Neural progenitor cell (in vitro differentiated cells): Measurements from ENCODE around the gene RGS14. TPM values are rescaled to one million over a fixed set of nuclear protein-coding genes. Genes with fewer than 3 reads are reported as not detected.

ENCODE experiments used
- DNase-seq: peaks from one replicate; pipeline ENCODE4 v3.0.0-alpha.2; 2016; ENCODE audit warnings: low spot score
- H2AFZ ChIP-seq: fragments of 200-600 bp; sonication (generic); replicated peaks from 2 replicates; pipeline ENCODE4 v1.6.1; 2016; ENCODE audit warnings: antibody characterized with exemption
- H3F3A ChIP-seq: fragments of 200-600 bp; sonication (generic); 2 replicates; pipeline ENCODE4 v1.6.1; 2016; ENCODE audit warnings: antibody characterized with exemption, low read depth
- H3K27ac ChIP-seq: fragments of 200-600 bp; sonication (generic); 2 replicates; pipeline ENCODE4 v1.5.1; 2016; ENCODE audit warnings: mild to moderate bottlenecking
- H3K27me3 ChIP-seq: fragments of 200-600 bp; sonication (generic); 2 replicates; pipeline ENCODE4 v1.6.1; 2016; ENCODE audit warnings: mild to moderate bottlenecking, moderate library complexity
- H3K36me3 ChIP-seq: fragments of 200-600 bp; sonication (generic); 2 replicates; pipeline ENCODE4 v1.5.1; 2016
- H3K4me1 ChIP-seq: fragments of 200-600 bp; sonication (generic); 2 replicates; pipeline ENCODE4 v1.6.1; 2016; ENCODE audit warnings: mixed run types
- H3K4me2 ChIP-seq: fragments of 200-600 bp; sonication (generic); 2 replicates; pipeline ENCODE4 v1.6.1; 2016
- H3K4me3 ChIP-seq: fragments of 200-600 bp; sonication (generic); 2 replicates; pipeline ENCODE4 v1.5.1; 2016
- H3K79me2 ChIP-seq: fragments of 200-600 bp; sonication (generic); 2 replicates; pipeline ENCODE4 v1.6.1; 2016; ENCODE audit warnings: low read depth
- H3K9ac ChIP-seq: fragments of 200-600 bp; sonication (generic); 2 replicates; pipeline ENCODE4 v1.6.1; 2016
- H3K9me3 ChIP-seq: fragments of 200-600 bp; sonication (generic); 2 replicates; pipeline ENCODE4 v1.5.1; 2016; ENCODE audit warnings: low read depth
- H4K20me1 ChIP-seq: fragments of 200-600 bp; sonication (generic); 2 replicates; pipeline ENCODE4 v1.6.1; 2016; ENCODE audit warnings: low read depth
- H3K27ac Mint-ChIP-seq: 3 replicates; pipeline ENCODE4 v1.8.0; 2021; ENCODE audit warnings: mixed read lengths
- H3K27me3 Mint-ChIP-seq: 2 replicates; pipeline ENCODE4 v1.8.0; 2022; ENCODE audit warnings: low read depth, mild to moderate bottlenecking, inconsistent platforms, moderate library complexity, mixed read lengths; ENCODE audit not compliant: insufficient read depth
- H3K36me3 Mint-ChIP-seq: 3 replicates; pipeline ENCODE4 v1.8.0; 2021; ENCODE audit warnings: mixed read lengths
- H3K4me1 Mint-ChIP-seq: 3 replicates; pipeline ENCODE4 v1.8.0; 2021; ENCODE audit warnings: mixed read lengths
- H3K4me3 Mint-ChIP-seq: 3 replicates; pipeline ENCODE4 v1.8.0; 2021; ENCODE audit warnings: mild to moderate bottlenecking, moderate library complexity, mixed read lengths
- H3K9me3 Mint-ChIP-seq: 3 replicates; pipeline ENCODE4 v1.8.0; 2020; ENCODE audit warnings: mixed read lengths
- EZH2 ChIP-seq: fragments of 200-600 bp; sonication (generic); IDR thresholded peaks from 2 replicates; pipeline ENCODE4 v1.6.1; 2017; ENCODE audit warnings: antibody characterized with exemption, mild to moderate bottlenecking, moderate library complexity
- EZH2phosphoT487 ChIP-seq: fragments of 200-600 bp; sonication (generic); IDR thresholded peaks from 2 replicates; pipeline ENCODE4 v1.6.1; 2017; ENCODE audit warnings: antibody characterized with exemption
- total RNA-seq: library from RNA; depleted of rRNA; stranded (reverse); fragments of >200 nt; gene quantifications from 2 replicates; pipeline ENCODE4 v1.2.3, GENCODE V29; 2015; ENCODE audit warnings: low replicate concordance
- TF ChIP-seq, protein P1 (sequence below): fragments of 200-600 bp; sonication (generic); IDR thresholded peaks from 2 replicates; pipeline ENCODE4 v1.5.1; 2017; ENCODE audit warnings: antibody characterized with exemption, mild to moderate bottlenecking

The RGS14 gene
- total RNA-seq, 1 donor from 2014 or later = 3.2 TPM

DNA sequence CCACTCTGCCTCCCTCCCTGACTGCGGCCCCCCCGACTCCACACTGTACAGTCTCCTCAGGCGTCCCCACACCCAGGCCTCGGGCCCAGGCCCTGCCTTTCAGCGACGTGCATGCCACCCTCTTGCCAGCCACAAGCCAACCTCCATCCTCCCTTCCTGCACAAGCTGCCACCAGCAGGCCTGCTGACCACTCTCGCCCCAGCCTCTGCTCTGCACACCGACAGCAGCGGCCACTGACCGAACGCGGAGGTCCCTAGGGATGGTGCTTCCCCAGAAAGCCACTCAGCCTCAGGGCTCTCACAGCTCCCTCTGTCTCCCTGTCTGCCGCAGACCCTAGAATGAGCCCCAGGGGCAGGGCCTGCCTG is 24.8 kb upstream of the RGS14 start:
- H3K27ac ChIP-seq = no peak overlapping the region
- H3K36me3 ChIP-seq = no peaks in the 10 kb centered on the region
- no peaks in the 10 kb centered on the region for H3K9me3 Mint-ChIP-seq
- no peaks in the 10 kb centered on the region for H3K4me1 ChIP-seq
- no peak overlapping the region for H3K4me2 ChIP-seq
- no peaks in the 10 kb centered on the region for H3F3A ChIP-seq
- H3K4me1 Mint-ChIP-seq = no peaks in the 10 kb centered on the region
- no peaks in the 10 kb centered on the region for H3K27me3 ChIP-seq
- no peak overlapping the region for H3K27ac Mint-ChIP-seq
- no peak overlapping the region for H3K9ac ChIP-seq
- TF ChIP-seq EZH2phosphoT487 (no peak), EZH2 (no peak)
- TF ChIP-seq, protein P1, sequence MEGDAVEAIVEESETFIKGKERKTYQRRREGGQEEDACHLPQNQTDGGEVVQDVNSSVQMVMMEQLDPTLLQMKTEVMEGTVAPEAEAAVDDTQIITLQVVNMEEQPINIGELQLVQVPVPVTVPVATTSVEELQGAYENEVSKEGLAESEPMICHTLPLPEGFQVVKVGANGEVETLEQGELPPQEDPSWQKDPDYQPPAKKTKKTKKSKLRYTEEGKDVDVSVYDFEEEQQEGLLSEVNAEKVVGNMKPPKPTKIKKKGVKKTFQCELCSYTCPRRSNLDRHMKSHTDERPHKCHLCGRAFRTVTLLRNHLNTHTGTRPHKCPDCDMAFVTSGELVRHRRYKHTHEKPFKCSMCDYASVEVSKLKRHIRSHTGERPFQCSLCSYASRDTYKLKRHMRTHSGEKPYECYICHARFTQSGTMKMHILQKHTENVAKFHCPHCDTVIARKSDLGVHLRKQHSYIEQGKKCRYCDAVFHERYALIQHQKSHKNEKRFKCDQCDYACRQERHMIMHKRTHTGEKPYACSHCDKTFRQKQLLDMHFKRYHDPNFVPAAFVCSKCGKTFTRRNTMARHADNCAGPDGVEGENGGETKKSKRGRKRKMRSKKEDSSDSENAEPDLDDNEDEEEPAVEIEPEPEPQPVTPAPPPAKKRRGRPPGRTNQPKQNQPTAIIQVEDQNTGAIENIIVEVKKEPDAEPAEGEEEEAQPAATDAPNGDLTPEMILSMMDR = no peak
- peaks cover 3% of the 10 kb centered on the region for H4K20me1 ChIP-seq
- no peak overlapping the region for H3K4me3 ChIP-seq
- H2AFZ ChIP-seq = no peak overlapping the region
- peaks cover 16% of the 10 kb centered on the region for H3K36me3 Mint-ChIP-seq
- no peaks in the 10 kb centered on the region for H3K9me3 ChIP-seq
- no peak overlapping the region for H3K4me3 Mint-ChIP-seq
- no peak for DNase-seq
- no peaks in the 10 kb centered on the region for H3K79me2 ChIP-seq
- peaks cover 7% of the 10 kb centered on the region for H3K27me3 Mint-ChIP-seq

GRCh38 chr5:177333420-177334154 is 24.1 kb upstream of the RGS14 start:
- Histone ChIP-seq H2AFZ (no peak overlapping the region), H3K36me3 (no peaks in the 10 kb centered on the region), H3K9ac (no peak overlapping the region), H3K4me2 (no peak overlapping the region), H3K4me3 (no peak overlapping the region), H3K27me3 (no peaks in the 10 kb centered on the region), H3F3A (no peaks in the 10 kb centered on the region), H3K4me1 (no peaks in the 10 kb centered on the region), H3K9me3 (no peaks in the 10 kb centered on the region), H3K27ac (no peak overlapping the region), H4K20me1 (peaks cover 3% of the 10 kb centered on the region), H3K79me2 (no peaks in the 10 kb centered on the region)
- DNase-seq = no peak
- Mint-ChIP-seq H3K4me3 (no peak overlapping the region), H3K27me3 (peaks cover 7% of the 10 kb centered on the region), H3K4me1 (no peaks in the 10 kb centered on the region), H3K27ac (no peak overlapping the region), H3K36me3 (peaks cover 16% of the 10 kb centered on the region), H3K9me3 (no peaks in the 10 kb centered on the region)
- TF ChIP-seq EZH2phosphoT487 (no peak), EZH2 (no peak)
- TF ChIP-seq, protein P1 = no peak

DNA sequence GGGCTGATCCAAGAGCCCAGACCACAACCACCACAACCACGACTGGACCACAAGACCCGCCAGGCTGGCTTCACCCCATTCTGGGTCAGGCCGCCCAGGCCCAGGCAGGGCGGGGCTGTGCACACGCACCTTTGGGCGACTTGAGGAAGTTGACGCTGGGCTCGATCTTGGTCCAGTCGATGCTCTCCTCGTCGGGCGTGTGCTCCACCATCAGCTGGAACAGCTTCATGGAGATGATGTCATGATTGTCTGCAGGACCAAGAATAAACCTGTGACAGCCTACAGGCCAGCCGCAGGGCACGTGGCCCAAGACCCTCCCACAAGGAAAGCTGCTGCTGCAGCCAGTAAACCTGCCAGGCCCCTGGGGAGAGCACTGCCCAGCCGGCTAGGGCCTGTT is 23.6 kb upstream of the RGS14 start:
- peaks cover 7% of the 10 kb centered on the region for H3K27me3 Mint-ChIP-seq
- H3K9ac ChIP-seq = no peak overlapping the region
- H3K4me3 Mint-ChIP-seq = no peak overlapping the region
- H3K27me3 ChIP-seq = no peaks in the 10 kb centered on the region
- H3K27ac Mint-ChIP-seq = no peak overlapping the region
- H3K4me1 ChIP-seq = no peaks in the 10 kb centered on the region
- no peak overlapping the region for H3K4me3 ChIP-seq
- H3K4me1 Mint-ChIP-seq = no peaks in the 10 kb centered on the region
- no peak for DNase-seq
- H3K9me3 Mint-ChIP-seq = no peaks in the 10 kb centered on the region
- no peaks in the 10 kb centered on the region for H3K9me3 ChIP-seq
- no peak overlapping the region for H3K4me2 ChIP-seq
- TF ChIP-seq EZH2 = no peak
- TF ChIP-seq EZH2phosphoT487 = no peak
- TF ChIP-seq, protein P1 = no peak
- H4K20me1 ChIP-seq = peaks cover 4% of the 10 kb centered on the region
- H3K79me2 ChIP-seq = no peaks in the 10 kb centered on the region
- H3K36me3 Mint-ChIP-seq = peaks cover 16% of the 10 kb centered on the region
- no peaks in the 10 kb centered on the region for H3K36me3 ChIP-seq
- no peak overlapping the region for H3K27ac ChIP-seq
- no peak overlapping the region for H2AFZ ChIP-seq
- no peaks in the 10 kb centered on the region for H3F3A ChIP-seq
